Measurements from ENCODE around the gene HOATZ.

DNA sequence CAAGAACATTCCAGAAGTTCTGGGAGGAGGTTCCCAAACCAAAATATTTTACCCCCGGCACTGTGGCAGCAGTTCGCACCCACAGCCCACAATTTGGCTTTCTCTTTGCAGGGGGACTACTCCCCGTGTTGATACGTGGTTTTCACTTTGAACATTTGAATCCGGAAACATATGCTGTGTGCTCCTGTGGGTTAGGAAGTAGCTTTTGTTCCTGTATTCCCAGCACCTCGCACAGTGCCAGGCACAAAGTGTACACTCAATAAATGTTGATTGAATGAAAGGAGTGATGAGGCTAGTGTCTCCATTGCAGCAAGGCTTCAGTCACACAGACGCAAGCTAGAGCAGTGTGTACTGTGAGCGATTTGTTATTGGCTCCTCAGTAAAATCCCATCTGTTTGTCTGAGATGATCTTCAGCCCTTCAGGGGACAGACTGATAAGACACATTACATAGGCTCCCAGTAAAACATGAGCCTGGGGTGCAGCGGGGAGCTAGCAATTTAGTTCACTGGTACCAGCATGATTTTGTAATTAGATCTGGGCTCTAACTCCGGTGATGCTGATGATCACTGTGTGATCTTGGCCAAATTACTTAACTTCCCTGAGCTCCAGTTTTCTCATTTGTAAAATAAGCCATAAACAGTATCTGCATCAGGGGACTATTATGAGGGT lies 28.2 kb downstream of the HOATZ start:
- TF ChIP-seq FOXM1 (IDR thresholded peaks at IDR 0.05; ENCODE audit: borderline replicate concordance) (no peak), ZNF384 (IDR thresholded peaks at IDR 0.05) (no peak), SP1 (IDR thresholded peaks at IDR 0.05) (no peak), CTBP1 (IDR thresholded peaks at IDR 0.05; ENCODE audit: borderline replicate concordance) (no peak), HDGF (IDR thresholded peaks at IDR 0.05; ENCODE audit: borderline replicate concordance) (no peak), ELF4 (IDR thresholded peaks at IDR 0.05) (no peak), FOXA1 (IDR thresholded peaks at IDR 0.05) (no peak), SUZ12 (IDR thresholded peaks at IDR 0.05) (no peak), ARNT (IDR thresholded peaks at IDR 0.05) (no peak), LEF1 (IDR thresholded peaks at IDR 0.05; ENCODE audit: borderline replicate concordance) (no peak), TARDBP (IDR thresholded peaks at IDR 0.05) (no peak), FOXK2 (IDR thresholded peaks at IDR 0.05) (no peak)
- TF ChIP-seq, protein P1, sequence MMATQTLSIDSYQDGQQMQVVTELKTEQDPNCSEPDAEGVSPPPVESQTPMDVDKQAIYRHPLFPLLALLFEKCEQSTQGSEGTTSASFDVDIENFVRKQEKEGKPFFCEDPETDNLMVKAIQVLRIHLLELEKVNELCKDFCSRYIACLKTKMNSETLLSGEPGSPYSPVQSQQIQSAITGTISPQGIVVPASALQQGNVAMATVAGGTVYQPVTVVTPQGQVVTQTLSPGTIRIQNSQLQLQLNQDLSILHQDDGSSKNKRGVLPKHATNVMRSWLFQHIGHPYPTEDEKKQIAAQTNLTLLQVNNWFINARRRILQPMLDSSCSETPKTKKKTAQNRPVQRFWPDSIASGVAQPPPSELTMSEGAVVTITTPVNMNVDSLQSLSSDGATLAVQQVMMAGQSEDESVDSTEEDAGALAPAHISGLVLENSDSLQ (IDR thresholded peaks at IDR 0.05) = no peak

Measured in HEK293T (cell line).